Smooth muscle cell (in vitro differentiated cells): ENCODE measurements around the gene RIPPLY3. TPM values are rescaled to one million over a fixed set of nuclear protein-coding genes. Genes with fewer than 3 reads are reported as not detected.

Source experiments
- DNase-seq: peaks from one replicate; lab custom pipeline; 2025; ENCODE audit not compliant: unreplicated experiment; lab: John Stamatoyannopoulos, UW
- H2AFZ ChIP-seq: fragments of 200-600 bp; sonication (generic); 2 replicates; pipeline ENCODE4 v1.6.0; 2016; ENCODE audit warnings: antibody characterized with exemption, low read depth, mild to moderate bottlenecking
- H3F3A ChIP-seq: fragments of 200-600 bp; sonication (generic); 2 replicates; pipeline ENCODE4 v1.6.0; 2017; ENCODE audit warnings: antibody characterized with exemption, low read depth
- H3K27ac ChIP-seq: fragments of 200-600 bp; sonication (generic); 2 replicates; pipeline ENCODE4 v1.5.1; 2016; ENCODE audit warnings: low read depth, mild to moderate bottlenecking
- H3K27me3 ChIP-seq: fragments of 200-600 bp; sonication (generic); 2 replicates; pipeline ENCODE4 v1.6.1; 2016; ENCODE audit warnings: low read depth, mild to moderate bottlenecking
- H3K36me3 ChIP-seq: fragments of 200-600 bp; sonication (generic); 2 replicates; pipeline ENCODE4 v1.5.1; 2016; ENCODE audit warnings: low read depth
- H3K4me1 ChIP-seq: fragments of 200-600 bp; sonication (generic); 2 replicates; pipeline ENCODE4 v1.5.1; 2016; ENCODE audit warnings: low read depth
- H3K4me2 ChIP-seq: fragments of 200-600 bp; sonication (generic); 2 replicates; pipeline ENCODE4 v1.6.0; 2016; ENCODE audit warnings: mild to moderate bottlenecking
- H3K4me3 ChIP-seq: fragments of 200-600 bp; sonication (generic); 2 replicates; pipeline ENCODE4 v1.5.1; 2016; ENCODE audit warnings: mild to moderate bottlenecking
- H3K79me2 ChIP-seq: fragments of 200-600 bp; sonication (generic); 2 replicates; pipeline ENCODE4 v1.6.0; 2016; ENCODE audit warnings: low read depth, mild to moderate bottlenecking
- H3K9ac ChIP-seq: fragments of 200-600 bp; sonication (generic); 2 replicates; pipeline ENCODE4 v1.6.0; 2016; ENCODE audit warnings: low read depth
- H3K9me3 ChIP-seq: fragments of 200-600 bp; sonication (generic); replicated peaks from 2 replicates; pipeline ENCODE4 v1.5.1; 2016; ENCODE audit warnings: low read depth
- H4K20me1 ChIP-seq: fragments of 200-600 bp; sonication (generic); 2 replicates; pipeline ENCODE4 v1.6.0; 2016; ENCODE audit warnings: low read depth
- CTCF ChIP-seq: fragments of 200-600 bp; sonication (generic); IDR thresholded peaks from 2 replicates; pipeline ENCODE4 v1.5.1; 2017; ENCODE audit warnings: borderline replicate concordance, mild to moderate bottlenecking, antibody characterized with exemption; ENCODE audit not compliant: insufficient read depth, poor library complexity, severe bottlenecking
- WGBS: methylation state at CpG from one replicate; pipeline ENCODE4 v1.1.7; 2016; ENCODE audit warnings: low lambda C conversion rate; 5-methylcytosine and 5-hydroxymethylcytosine counted together
- polyA plus RNA-seq: library from polyadenylated mRNA; unstranded; fragments of >200 nt; fragmentation: Nextera tagmentation; extraction: Ambion mirVana; gene quantifications from 2 replicates; pipeline ENCODE4 v1.2.1, GENCODE V29; 2016
- total RNA-seq: library from RNA; depleted of rRNA; stranded (reverse); fragments of >200 nt; gene quantifications from 2 replicates; pipeline ENCODE4 v1.2.3, GENCODE V29; 2014

Gene RIPPLY3
- total and polyA plus RNA-seq, 2 experiments from 2014 or later: not detected

- H4K20me1 ChIP-seq: no peaks in the 10 kb centered on the region
- peak overlapping the region; percentile 57 for H3K4me3 ChIP-seq
- peak overlapping the region; percentile 93 for H3K4me2 ChIP-seq
- no peaks in the 10 kb centered on the region for H3K9me3 ChIP-seq
- DNase-seq: no peak
- no peak for TF ChIP-seq CTCF
- peak overlapping the region; percentile 69 for H2AFZ ChIP-seq
- peaks cover 9% of the 10 kb centered on the region for H3K4me1 ChIP-seq
- no peak overlapping the region for H3K27ac ChIP-seq
- H3F3A ChIP-seq: no peaks in the 10 kb centered on the region
- H3K9ac ChIP-seq: no peak overlapping the region
- H3K27me3 ChIP-seq: peaks cover 53% of the 10 kb centered on the region
- 16% methylated on average over 68 of the region's 76 CpGs for WGBS
- no peaks in the 10 kb centered on the region for H3K36me3 ChIP-seq
- no peaks in the 10 kb centered on the region for H3K79me2 ChIP-seq
Observed at GRCh38 chr21:37005548-37006485, 685 bp upstream of the RIPPLY3 start.

DNA sequence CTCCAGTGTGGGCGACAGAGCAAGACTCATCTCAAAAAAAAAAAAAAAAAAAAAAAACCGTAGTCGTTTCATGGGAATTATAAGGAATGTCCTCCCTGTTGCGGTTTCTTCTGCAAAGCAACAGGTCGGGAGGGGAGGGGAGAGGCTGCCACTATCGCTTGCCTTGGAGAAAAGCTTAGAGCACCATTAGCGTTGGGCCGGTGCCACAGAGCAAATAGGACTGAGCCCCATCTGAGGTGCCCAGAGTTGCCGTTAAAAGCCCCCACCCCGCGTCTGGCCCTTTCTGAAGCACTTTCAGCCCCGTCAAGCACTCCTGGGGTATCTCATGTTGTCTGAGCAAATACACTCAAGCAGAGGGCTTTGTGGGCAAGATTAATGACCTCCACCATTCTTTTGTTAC is 2.2 kb downstream of the RIPPLY3 start:
- H2AFZ ChIP-seq: no peak overlapping the region
- no peaks in the 10 kb centered on the region for H3K9me3 ChIP-seq
- H3K27me3 ChIP-seq: peaks cover 53% of the 10 kb centered on the region
- H4K20me1 ChIP-seq: no peaks in the 10 kb centered on the region
- H3K9ac ChIP-seq: no peak overlapping the region
- H3K4me2 ChIP-seq: no peak overlapping the region
- TF ChIP-seq CTCF: no peak
- no peak overlapping the region for H3K27ac ChIP-seq
- WGBS: 87% methylated on average over 12 of the region's 12 CpGs
- no peaks in the 10 kb centered on the region for H3K79me2 ChIP-seq
- no peak for DNase-seq
- H3K4me1 ChIP-seq: peaks cover 4% of the 10 kb centered on the region
- no peak overlapping the region for H3K4me3 ChIP-seq
- H3K36me3 ChIP-seq: no peaks in the 10 kb centered on the region
- no peaks in the 10 kb centered on the region for H3F3A ChIP-seq

- Histone ChIP-seq H3K4me3 (peak overlapping the region; percentile 31), H3K4me1 (peaks cover 4% of the 10 kb centered on the region), H3K9ac (no peak overlapping the region), H3K4me2 (peak overlapping the region; percentile 69), H3K27me3 (peaks cover 47% of the 10 kb centered on the region), H3K9me3 (no peaks in the 10 kb centered on the region), H3K36me3 (no peaks in the 10 kb centered on the region), H4K20me1 (no peaks in the 10 kb centered on the region), H3K79me2 (no peaks in the 10 kb centered on the region), H2AFZ (peak overlapping the region; percentile 12), H3K27ac (no peak overlapping the region), H3F3A (no peaks in the 10 kb centered on the region)
- peak; percentile 51 for DNase-seq
- 20% methylated on average over 27 of the region's 30 CpGs for WGBS
- TF ChIP-seq CTCF: peak; percentile 68
Observed at GRCh38 chr21:37009740-37010341, 3.3 kb downstream of the RIPPLY3 start.
